A549 (cell line): Measurements from ENCODE around the gene CDK16. TPM values are rescaled to one million over a fixed set of nuclear protein-coding genes. Genes with fewer than 3 reads are reported as not detected.

Source experiments
- ATAC-seq, 2 experiments: fragments of 200-7000 bp in 1 of 2; fragments of >200 bp in 1 of 2; cut with Nextera tagmentation in 1 of 2; cut with Tn5 transposase in 1 of 2; 3 replicates each; pipeline versions ENCODE4 v1.8.0 to v1.9.1; 2018 to 2020; ENCODE audit warnings: mild to moderate bottlenecking in 1 of 2, moderate library complexity in 1 of 2
- CTCF ChIA-PET: fragments of 300-600 bp; sonication (Branson Sonifier 250); formaldehyde crosslinking; extraction: SDS; loops from one replicate; lab custom pipeline; 2021; ENCODE audit warnings: antibody characterized with exemption, inconsistent platforms; lab: Yijun Ruan, JAX
- POLR2A ChIA-PET: fragments of 350-600 bp; formaldehyde crosslinking; extraction: SDS; loops from one replicate; lab custom pipeline; 2021; ENCODE audit warnings: antibody characterized with exemption, inconsistent platforms; lab: Yijun Ruan, JAX
- DNase-seq, 2 experiments: peaks; one replicate each; pipeline versions ENCODE4 v3.0.0 to v3.0.0-alpha.2; 2011 to 2016; ENCODE audit warnings: low read depth in 1 of 2, low spot score in 1 of 2
- FAIRE-seq: peaks from 2 replicates; lab custom pipeline; 2011; peaks lifted over from hg19 to GRCh38; lab: Jason Lieb, UNC
- H3K27ac ChIP-seq, 2 experiments: fragments of >200 bp; sonication (Bioruptor Twin); formaldehyde crosslinking; 3 replicates each; pipeline ENCODE4 v1.5.1; 2016 to 2017
- H3K4me1 ChIP-seq: fragments of >200 bp; sonication (Bioruptor Twin); formaldehyde crosslinking; 3 replicates; pipeline ENCODE4 v1.6.1; 2016
- H3K4me2 ChIP-seq: fragments of >200 bp; sonication (Bioruptor Twin); formaldehyde crosslinking; 3 replicates; pipeline ENCODE4 v1.6.1; 2016
- H3K4me3 ChIP-seq: fragments of >200 bp; sonication (Bioruptor Twin); formaldehyde crosslinking; 3 replicates; pipeline ENCODE4 v1.5.1; 2016
- H3K9me3 ChIP-seq: fragments of >200 bp; sonication (Bioruptor Twin); formaldehyde crosslinking; 3 replicates; pipeline ENCODE4 v1.6.1; 2016
- BHLHE40 ChIP-seq: IDR thresholded peaks from 2 replicates; pipeline ENCODE4 v1.6.1; 2012; ENCODE audit warnings: low read depth, low read length, inconsistent platforms
- CHD2 ChIP-seq: fragments of 150-350 bp; IDR thresholded peaks from 2 replicates; pipeline ENCODE4 v1.6.1; 2014; ENCODE audit warnings: low read length; ENCODE audit not compliant: partially characterized antibody
- CHD4 ChIP-seq: fragments of 200-600 bp; sonication (generic); IDR thresholded peaks from 2 replicates; pipeline ENCODE4 v1.6.1; 2016; ENCODE audit warnings: antibody characterized with exemption, mild to moderate bottlenecking, borderline replicate concordance
- EHF ChIP-seq: fragments of 250-450 bp; sonication (Bioruptor Pico); IDR thresholded peaks from 2 replicates; pipeline ENCODE4 v1.5.0; 2020; ENCODE audit warnings: mild to moderate bottlenecking
- EHMT2 ChIP-seq: fragments of 200-600 bp; sonication (generic); IDR thresholded peaks from 2 replicates; pipeline ENCODE4 v1.6.1; 2016; ENCODE audit warnings: antibody characterized with exemption, low read depth, mild to moderate bottlenecking, moderate library complexity
- GATA3 ChIP-seq: IDR thresholded peaks from 2 replicates; pipeline ENCODE4 v1.6.1; 2012; ENCODE audit warnings: borderline replicate concordance
- HEYL ChIP-seq: fragments of 250-450 bp; sonication (Bioruptor Pico); IDR thresholded peaks from 2 replicates; pipeline ENCODE4 v1.8.0; 2021; ENCODE audit warnings: mild to moderate bottlenecking, moderate library complexity
- HOXB5 ChIP-seq: fragments of 250-450 bp; sonication (Bioruptor Pico); IDR thresholded peaks from 2 replicates; pipeline ENCODE4 v1.5.0; 2020; ENCODE audit warnings: mild to moderate bottlenecking, moderate library complexity
- JUN ChIP-seq, 2 experiments: fragments of >200 bp; sonication (Bioruptor Twin); formaldehyde crosslinking; IDR thresholded peaks; 2 replicates in 1 of 2; 3 replicates in 1 of 2; pipeline ENCODE4 v1.6.1; 2016 to 2017
- JUNB ChIP-seq: fragments of >200 bp; sonication (Bioruptor Twin); formaldehyde crosslinking; IDR thresholded peaks from 2 replicates; pipeline ENCODE4 v1.6.1; 2016
- KDM5A ChIP-seq: fragments of 200-600 bp; sonication (generic); IDR thresholded peaks from 2 replicates; pipeline ENCODE4 v1.6.1; 2016; ENCODE audit warnings: antibody characterized with exemption, mild to moderate bottlenecking
- MYC ChIP-seq: IDR thresholded peaks from 2 replicates; pipeline ENCODE4 v1.6.1; 2012; ENCODE audit warnings: mild to moderate bottlenecking, inconsistent platforms, low read length, improper control_type of control experiment, borderline replicate concordance
- NFE2L2 ChIP-seq: fragments of 150-350 bp; conservative IDR thresholded peaks from 2 replicates; pipeline ENCODE4 v1.6.1; 2014; ENCODE audit warnings: low read length
- PHF8 ChIP-seq: fragments of 200-600 bp; sonication (generic); IDR thresholded peaks from 2 replicates; pipeline ENCODE4 v1.6.1; 2016; ENCODE audit warnings: low read depth, mild to moderate bottlenecking, antibody characterized with exemption, moderate library complexity, borderline replicate concordance
- POLR2AphosphoS2 ChIP-seq: conservative IDR thresholded peaks from 2 replicates; pipeline ENCODE4 v1.6.1; 2012; ENCODE audit warnings: low read length, improper control_type of control experiment, inconsistent platforms
- RAD21 ChIP-seq, 2 experiments: fragments of >200 bp in 1 of 2; sonication (Bioruptor Twin) in 1 of 2; formaldehyde crosslinking in 1 of 2; IDR thresholded peaks in 1 of 2; conservative IDR thresholded peaks in 1 of 2; 2 replicates in 1 of 2; 3 replicates in 1 of 2; pipeline ENCODE4 v1.6.1; 2012 to 2018; ENCODE audit warnings: inconsistent platforms in 1 of 2
- SREBF2 ChIP-seq: fragments of 450-650 bp; IDR thresholded peaks from 2 replicates; pipeline ENCODE4 v1.6.1; 2014; ENCODE audit warnings: mild to moderate bottlenecking, moderate library complexity
- ZC3H11A ChIP-seq: fragments of 450-650 bp; IDR thresholded peaks from 2 replicates; pipeline ENCODE4 v1.6.1; 2014; ENCODE audit warnings: antibody characterized with exemption, mild to moderate bottlenecking
- ZFP36 ChIP-seq: fragments of 450-650 bp; IDR thresholded peaks from 2 replicates; pipeline ENCODE4 v1.6.1; 2014; ENCODE audit warnings: borderline replicate concordance; ENCODE audit not compliant: partially characterized antibody
- ZNF302 ChIP-seq: fragments of 250-450 bp; sonication (Bioruptor Pico); IDR thresholded peaks from 2 replicates; pipeline ENCODE4 v1.9.0; 2021; ENCODE audit warnings: inconsistent platforms, mild to moderate bottlenecking, moderate library complexity
- WGBS: methylation state at CpG from one replicate; pipeline ENCODE4 v1.1.6; 2017; ENCODE audit errors: missing lambda C conversion rate; 5-methylcytosine and 5-hydroxymethylcytosine counted together
- polyA plus RNA-seq, 4 experiments: library from polyadenylated mRNA; depleted of rRNA in 3 of 4; stranded (reverse); fragments of >200 nt; fragmentation: RNase III in 1 of 4; extraction: RNeasy Plus Mini Kit Qiagen cat#74134 plus additional on column Dnase treatment in 1 of 4; gene quantifications; 2 replicates in 3 of 4; 3 replicates in 1 of 4; pipeline ENCODE4 v1.2.3, GENCODE V29; 2011 to 2017
- TF ChIP-seq, protein P1 (sequence below): fragments of 250-450 bp; sonication (Bioruptor Pico); IDR thresholded peaks from 2 replicates; pipeline ENCODE4 v1.5.0; 2021; ENCODE audit warnings: mild to moderate bottlenecking, moderate library complexity, borderline replicate concordance
- TF ChIP-seq, protein P2 (sequence below): IDR thresholded peaks from 2 replicates; pipeline ENCODE4 v1.6.1; 2012; ENCODE audit warnings: low read depth, borderline replicate concordance
- TF ChIP-seq, protein P3 (sequence below): fragments of 150-350 bp; IDR thresholded peaks from 2 replicates; pipeline ENCODE4 v1.6.1; 2014; ENCODE audit warnings: low read depth, mild to moderate bottlenecking, low read length
- TF ChIP-seq, protein P4 (sequence below): IDR thresholded peaks from 2 replicates; pipeline ENCODE4 v1.6.1; 2012
- TF ChIP-seq, protein P5 (sequence below): IDR thresholded peaks from 2 replicates; pipeline ENCODE4 v1.6.1; 2012

Gene CDK16
- polyA plus RNA-seq, 2 of the 4 experiments (the other 2 are of a cell fraction): 105 to 111 TPM

DNA sequence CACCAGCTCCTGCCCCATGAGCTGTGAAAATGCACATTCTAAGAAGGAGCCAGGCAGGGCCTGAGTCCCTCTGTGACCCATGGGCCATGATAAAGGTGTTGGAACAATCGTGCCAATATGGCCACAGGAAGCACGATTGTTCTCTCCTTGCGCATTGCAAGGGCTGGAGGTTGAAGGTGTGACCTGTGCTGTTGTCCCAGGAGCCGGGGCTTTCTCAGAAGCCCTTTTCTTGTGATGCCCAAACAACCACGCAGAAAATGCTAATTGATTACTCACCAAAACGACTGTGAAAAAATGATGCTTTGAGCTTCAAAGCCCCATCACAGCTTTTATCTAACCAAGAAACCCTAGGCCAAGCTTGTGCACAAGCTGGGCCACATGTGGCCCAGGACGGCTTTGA is 48.2 kb downstream of the CDK16 start:
- Histone ChIP-seq H3K27ac (no peak overlapping the region), H3K9me3 (no peaks in the 10 kb centered on the region), H3K4me2 (no peak overlapping the region), H3K4me3 (no peak overlapping the region), H3K4me1 (peaks cover 13% of the 10 kb centered on the region)
- 81% methylated on average over 7 of the region's 7 CpGs for WGBS
- DNase-seq (no peak), ATAC-seq (no peak), FAIRE-seq (no peak)
- TF ChIP-seq, protein P1, sequence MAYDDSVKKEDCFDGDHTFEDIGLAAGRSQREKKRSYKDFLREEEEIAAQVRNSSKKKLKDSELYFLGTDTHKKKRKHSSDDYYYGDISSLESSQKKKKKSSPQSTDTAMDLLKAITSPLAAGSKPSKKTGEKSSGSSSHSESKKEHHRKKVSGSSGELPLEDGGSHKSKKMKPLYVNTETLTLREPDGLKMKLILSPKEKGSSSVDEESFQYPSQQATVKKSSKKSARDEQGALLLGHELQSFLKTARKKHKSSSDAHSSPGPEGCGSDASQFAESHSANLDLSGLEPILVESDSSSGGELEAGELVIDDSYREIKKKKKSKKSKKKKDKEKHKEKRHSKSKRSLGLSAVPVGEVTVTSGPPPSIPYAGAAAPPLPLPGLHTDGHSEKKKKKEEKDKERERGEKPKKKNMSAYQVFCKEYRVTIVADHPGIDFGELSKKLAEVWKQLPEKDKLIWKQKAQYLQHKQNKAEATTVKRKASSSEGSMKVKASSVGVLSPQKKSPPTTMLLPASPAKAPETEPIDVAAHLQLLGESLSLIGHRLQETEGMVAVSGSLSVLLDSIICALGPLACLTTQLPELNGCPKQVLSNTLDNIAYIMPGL: no peak
- TF ChIP-seq MYC (no peak), CHD2 (no peak), POLR2AphosphoS2 (no peak), BHLHE40 (no peak), PHF8 (no peak), EHF (CRISPR knock-in tag) (no peak), RAD21 (conservative IDR thresholded peaks at IDR 0.05 in 1 of 2, IDR thresholded peaks at IDR 0.05 in 1 of 2) (no peak), ZFP36 (no peak), SREBF2 (no peak), ZC3H11A (no peak)
- TF ChIP-seq, protein P2, sequence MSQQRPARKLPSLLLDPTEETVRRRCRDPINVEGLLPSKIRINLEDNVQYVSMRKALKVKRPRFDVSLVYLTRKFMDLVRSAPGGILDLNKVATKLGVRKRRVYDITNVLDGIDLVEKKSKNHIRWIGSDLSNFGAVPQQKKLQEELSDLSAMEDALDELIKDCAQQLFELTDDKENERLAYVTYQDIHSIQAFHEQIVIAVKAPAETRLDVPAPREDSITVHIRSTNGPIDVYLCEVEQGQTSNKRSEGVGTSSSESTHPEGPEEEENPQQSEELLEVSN: no peak
- TF ChIP-seq, protein P3, sequence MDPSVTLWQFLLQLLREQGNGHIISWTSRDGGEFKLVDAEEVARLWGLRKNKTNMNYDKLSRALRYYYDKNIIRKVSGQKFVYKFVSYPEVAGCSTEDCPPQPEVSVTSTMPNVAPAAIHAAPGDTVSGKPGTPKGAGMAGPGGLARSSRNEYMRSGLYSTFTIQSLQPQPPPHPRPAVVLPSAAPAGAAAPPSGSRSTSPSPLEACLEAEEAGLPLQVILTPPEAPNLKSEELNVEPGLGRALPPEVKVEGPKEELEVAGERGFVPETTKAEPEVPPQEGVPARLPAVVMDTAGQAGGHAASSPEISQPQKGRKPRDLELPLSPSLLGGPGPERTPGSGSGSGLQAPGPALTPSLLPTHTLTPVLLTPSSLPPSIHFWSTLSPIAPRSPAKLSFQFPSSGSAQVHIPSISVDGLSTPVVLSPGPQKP: no peak
- CTCF ChIA-PET: interaction anchor here (1.5 kb wide), 1 partner anchor 257 kb away, joined by 5 read pairs; no protein-coding TSS in a partner anchor
- POLR2A ChIA-PET: no interaction called here

DNA sequence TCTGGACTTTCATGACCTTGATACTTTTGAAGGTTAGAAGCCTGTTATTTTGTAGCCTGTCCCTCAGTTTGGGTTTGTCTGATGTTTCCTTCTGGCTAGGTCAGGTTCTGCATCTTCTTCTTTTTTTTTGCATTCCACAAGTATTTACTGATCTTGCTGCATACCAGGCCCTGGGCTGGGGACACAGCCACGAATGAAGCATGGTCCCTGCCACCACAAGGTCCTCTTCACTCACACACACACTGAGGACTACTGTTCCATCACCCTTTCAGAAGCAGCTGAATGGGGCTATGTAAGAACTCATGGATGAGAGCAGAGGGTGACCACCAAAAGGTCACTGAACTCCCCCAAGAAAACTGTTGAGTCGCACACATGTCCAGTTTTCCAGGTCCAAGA is 53.5 kb downstream of the CDK16 start:
- no peak overlapping the region for H3K4me3 ChIP-seq
- ATAC-seq (no peak), FAIRE-seq (no peak), DNase-seq (no peak)
- no peak for TF ChIP-seq EHMT2
- no peak for TF ChIP-seq PHF8
- TF ChIP-seq, protein P4, sequence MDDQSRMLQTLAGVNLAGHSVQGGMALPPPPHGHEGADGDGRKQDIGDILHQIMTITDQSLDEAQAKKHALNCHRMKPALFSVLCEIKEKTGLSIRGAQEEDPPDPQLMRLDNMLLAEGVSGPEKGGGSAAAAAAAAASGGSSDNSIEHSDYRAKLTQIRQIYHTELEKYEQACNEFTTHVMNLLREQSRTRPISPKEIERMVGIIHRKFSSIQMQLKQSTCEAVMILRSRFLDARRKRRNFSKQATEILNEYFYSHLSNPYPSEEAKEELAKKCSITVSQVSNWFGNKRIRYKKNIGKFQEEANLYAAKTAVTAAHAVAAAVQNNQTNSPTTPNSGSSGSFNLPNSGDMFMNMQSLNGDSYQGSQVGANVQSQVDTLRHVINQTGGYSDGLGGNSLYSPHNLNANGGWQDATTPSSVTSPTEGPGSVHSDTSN: no peak
- TF ChIP-seq, protein P5, sequence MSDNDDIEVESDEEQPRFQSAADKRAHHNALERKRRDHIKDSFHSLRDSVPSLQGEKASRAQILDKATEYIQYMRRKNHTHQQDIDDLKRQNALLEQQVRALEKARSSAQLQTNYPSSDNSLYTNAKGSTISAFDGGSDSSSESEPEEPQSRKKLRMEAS: no peak
- TF ChIP-seq GATA3: no peak
- TF ChIP-seq POLR2AphosphoS2: no peak
- no peak for TF ChIP-seq CHD4
- no peak for TF ChIP-seq JUNB
- TF ChIP-seq SREBF2: no peak
- no peak for TF ChIP-seq HOXB5 (CRISPR knock-in tag)
- no peak for TF ChIP-seq ZC3H11A
- TF ChIP-seq JUN (IDR thresholded peaks at IDR 0.05): no peak
- TF ChIP-seq ZNF302: no peak
- no peak for TF ChIP-seq NFE2L2
- TF ChIP-seq KDM5A: no peak
- TF ChIP-seq HEYL (CRISPR knock-in tag): no peak
- TF ChIP-seq EHF (CRISPR knock-in tag): no peak
- TF ChIP-seq RAD21 (conservative IDR thresholded peaks at IDR 0.05 in 1 of 2, IDR thresholded peaks at IDR 0.05 in 1 of 2): no peak
- H3K4me2 ChIP-seq: no peak overlapping the region
- no peaks in the 10 kb centered on the region for H3K9me3 ChIP-seq
- ChIA-PET CTCF (no interaction called here), POLR2A (no interaction called here)
- 64% methylated on average over 2 of the region's 2 CpGs for WGBS
- no peak overlapping the region for H3K27ac ChIP-seq
- no peaks in the 10 kb centered on the region for H3K4me1 ChIP-seq
